ENCODE results near the gene PLCB4. TPM values are rescaled to one million over a fixed set of nuclear protein-coding genes. Genes with fewer than 3 reads are reported as not detected.

Gene PLCB4
- total RNA-seq, 1 experiment from 2014 or later: 12.6 TPM

GRCh38 chr20:9330151-9330550 lies 261.3 kb downstream of the PLCB4 start:
- TF ChIP-seq CTCF (IDR thresholded peaks at IDR 0.05): no peak
- TF ChIP-seq HMGA2 (CRISPR knock-in tag; IDR thresholded peaks at IDR 0.05): no peak
- TF ChIP-seq ETV6 (CRISPR knock-in tag; IDR thresholded peaks at IDR 0.05): no peak
- TF ChIP-seq GRHL2 (CRISPR knock-in tag; IDR thresholded peaks at IDR 0.05; ENCODE audit: insufficient replicate concordance, severe bottlenecking): no peak
- TF ChIP-seq, protein P1, sequence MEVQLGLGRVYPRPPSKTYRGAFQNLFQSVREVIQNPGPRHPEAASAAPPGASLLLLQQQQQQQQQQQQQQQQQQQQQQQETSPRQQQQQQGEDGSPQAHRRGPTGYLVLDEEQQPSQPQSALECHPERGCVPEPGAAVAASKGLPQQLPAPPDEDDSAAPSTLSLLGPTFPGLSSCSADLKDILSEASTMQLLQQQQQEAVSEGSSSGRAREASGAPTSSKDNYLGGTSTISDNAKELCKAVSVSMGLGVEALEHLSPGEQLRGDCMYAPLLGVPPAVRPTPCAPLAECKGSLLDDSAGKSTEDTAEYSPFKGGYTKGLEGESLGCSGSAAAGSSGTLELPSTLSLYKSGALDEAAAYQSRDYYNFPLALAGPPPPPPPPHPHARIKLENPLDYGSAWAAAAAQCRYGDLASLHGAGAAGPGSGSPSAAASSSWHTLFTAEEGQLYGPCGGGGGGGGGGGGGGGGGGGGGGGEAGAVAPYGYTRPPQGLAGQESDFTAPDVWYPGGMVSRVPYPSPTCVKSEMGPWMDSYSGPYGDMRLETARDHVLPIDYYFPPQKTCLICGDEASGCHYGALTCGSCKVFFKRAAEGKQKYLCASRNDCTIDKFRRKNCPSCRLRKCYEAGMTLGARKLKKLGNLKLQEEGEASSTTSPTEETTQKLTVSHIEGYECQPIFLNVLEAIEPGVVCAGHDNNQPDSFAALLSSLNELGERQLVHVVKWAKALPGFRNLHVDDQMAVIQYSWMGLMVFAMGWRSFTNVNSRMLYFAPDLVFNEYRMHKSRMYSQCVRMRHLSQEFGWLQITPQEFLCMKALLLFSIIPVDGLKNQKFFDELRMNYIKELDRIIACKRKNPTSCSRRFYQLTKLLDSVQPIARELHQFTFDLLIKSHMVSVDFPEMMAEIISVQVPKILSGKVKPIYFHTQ (CRISPR knock-in tag; IDR thresholded peaks at IDR 0.05): no peak
- no peak for TF ChIP-seq TP53 (CRISPR knock-in tag; IDR thresholded peaks at IDR 0.05)
- TF ChIP-seq ZNF232 (CRISPR knock-in tag; IDR thresholded peaks at IDR 0.05): no peak
- DNase-seq (ENCODE audit: low spot score) (no peak), ATAC-seq (no peak)
- no peaks in the 10 kb centered on the region for H3K27me3 Mint-ChIP-seq (ENCODE audit: low read depth)
- no peak overlapping the region for H3K27ac Mint-ChIP-seq
- CTCF ChIA-PET: interaction anchor here (0.6 kb wide), 1 partner anchor 324 kb away, joined by 3 read pairs; no protein-coding TSS in a partner anchor
- H3K4me3 Mint-ChIP-seq: no peak overlapping the region
- peaks cover 19% of the 10 kb centered on the region for H3K4me1 Mint-ChIP-seq
- H3K36me3 Mint-ChIP-seq: no peaks in the 10 kb centered on the region
- no peaks in the 10 kb centered on the region for H3K9me3 Mint-ChIP-seq
- POLR2A ChIA-PET: no interaction called here

GRCh38 chr20:9331707-9332435 lies 263.0 kb downstream of the PLCB4 start:
- no peak overlapping the region for H3K27ac Mint-ChIP-seq
- ChIA-PET POLR2A (no interaction called here), CTCF (interaction anchor here (0.5 to 2.0 kb wide), 5 partner anchors 8 to 478 kb away, joined by 3 to 9 read pairs (median 7); no protein-coding TSS in a partner anchor)
- no peaks in the 10 kb centered on the region for H3K36me3 Mint-ChIP-seq
- H3K4me3 Mint-ChIP-seq: no peak overlapping the region
- no peaks in the 10 kb centered on the region for H3K27me3 Mint-ChIP-seq (ENCODE audit: low read depth)
- ATAC-seq: peak; percentile 56
- no peak for DNase-seq (ENCODE audit: low spot score)
- H3K9me3 Mint-ChIP-seq: no peaks in the 10 kb centered on the region
- peaks cover 19% of the 10 kb centered on the region for H3K4me1 Mint-ChIP-seq
- TF ChIP-seq ESRRA (CRISPR knock-in tag; IDR thresholded peaks at IDR 0.05; ENCODE audit: borderline replicate concordance): no peak
- no peak for TF ChIP-seq GRHL2 (CRISPR knock-in tag; IDR thresholded peaks at IDR 0.05; ENCODE audit: insufficient replicate concordance, severe bottlenecking)
- TF ChIP-seq TEAD1 (CRISPR knock-in tag; IDR thresholded peaks at IDR 0.05): no peak
- TF ChIP-seq, protein P2, sequence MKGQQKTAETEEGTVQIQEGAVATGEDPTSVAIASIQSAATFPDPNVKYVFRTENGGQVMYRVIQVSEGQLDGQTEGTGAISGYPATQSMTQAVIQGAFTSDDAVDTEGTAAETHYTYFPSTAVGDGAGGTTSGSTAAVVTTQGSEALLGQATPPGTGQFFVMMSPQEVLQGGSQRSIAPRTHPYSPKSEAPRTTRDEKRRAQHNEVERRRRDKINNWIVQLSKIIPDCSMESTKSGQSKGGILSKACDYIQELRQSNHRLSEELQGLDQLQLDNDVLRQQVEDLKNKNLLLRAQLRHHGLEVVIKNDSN (CRISPR knock-in tag; IDR thresholded peaks at IDR 0.05): no peak
- TF ChIP-seq, protein P3, sequence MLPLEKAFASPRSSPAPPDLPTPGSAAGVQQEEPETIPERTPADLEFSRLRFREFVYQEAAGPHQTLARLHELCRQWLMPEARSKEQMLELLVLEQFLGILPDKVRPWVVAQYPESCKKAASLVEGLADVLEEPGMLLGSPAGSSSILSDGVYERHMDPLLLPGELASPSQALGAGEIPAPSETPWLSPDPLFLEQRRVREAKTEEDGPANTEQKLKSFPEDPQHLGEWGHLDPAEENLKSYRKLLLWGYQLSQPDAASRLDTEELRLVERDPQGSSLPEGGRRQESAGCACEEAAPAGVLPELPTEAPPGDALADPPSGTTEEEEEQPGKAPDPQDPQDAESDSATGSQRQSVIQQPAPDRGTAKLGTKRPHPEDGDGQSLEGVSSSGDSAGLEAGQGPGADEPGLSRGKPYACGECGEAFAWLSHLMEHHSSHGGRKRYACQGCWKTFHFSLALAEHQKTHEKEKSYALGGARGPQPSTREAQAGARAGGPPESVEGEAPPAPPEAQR (CRISPR knock-in tag; IDR thresholded peaks at IDR 0.05): no peak
- TF ChIP-seq, protein P4, sequence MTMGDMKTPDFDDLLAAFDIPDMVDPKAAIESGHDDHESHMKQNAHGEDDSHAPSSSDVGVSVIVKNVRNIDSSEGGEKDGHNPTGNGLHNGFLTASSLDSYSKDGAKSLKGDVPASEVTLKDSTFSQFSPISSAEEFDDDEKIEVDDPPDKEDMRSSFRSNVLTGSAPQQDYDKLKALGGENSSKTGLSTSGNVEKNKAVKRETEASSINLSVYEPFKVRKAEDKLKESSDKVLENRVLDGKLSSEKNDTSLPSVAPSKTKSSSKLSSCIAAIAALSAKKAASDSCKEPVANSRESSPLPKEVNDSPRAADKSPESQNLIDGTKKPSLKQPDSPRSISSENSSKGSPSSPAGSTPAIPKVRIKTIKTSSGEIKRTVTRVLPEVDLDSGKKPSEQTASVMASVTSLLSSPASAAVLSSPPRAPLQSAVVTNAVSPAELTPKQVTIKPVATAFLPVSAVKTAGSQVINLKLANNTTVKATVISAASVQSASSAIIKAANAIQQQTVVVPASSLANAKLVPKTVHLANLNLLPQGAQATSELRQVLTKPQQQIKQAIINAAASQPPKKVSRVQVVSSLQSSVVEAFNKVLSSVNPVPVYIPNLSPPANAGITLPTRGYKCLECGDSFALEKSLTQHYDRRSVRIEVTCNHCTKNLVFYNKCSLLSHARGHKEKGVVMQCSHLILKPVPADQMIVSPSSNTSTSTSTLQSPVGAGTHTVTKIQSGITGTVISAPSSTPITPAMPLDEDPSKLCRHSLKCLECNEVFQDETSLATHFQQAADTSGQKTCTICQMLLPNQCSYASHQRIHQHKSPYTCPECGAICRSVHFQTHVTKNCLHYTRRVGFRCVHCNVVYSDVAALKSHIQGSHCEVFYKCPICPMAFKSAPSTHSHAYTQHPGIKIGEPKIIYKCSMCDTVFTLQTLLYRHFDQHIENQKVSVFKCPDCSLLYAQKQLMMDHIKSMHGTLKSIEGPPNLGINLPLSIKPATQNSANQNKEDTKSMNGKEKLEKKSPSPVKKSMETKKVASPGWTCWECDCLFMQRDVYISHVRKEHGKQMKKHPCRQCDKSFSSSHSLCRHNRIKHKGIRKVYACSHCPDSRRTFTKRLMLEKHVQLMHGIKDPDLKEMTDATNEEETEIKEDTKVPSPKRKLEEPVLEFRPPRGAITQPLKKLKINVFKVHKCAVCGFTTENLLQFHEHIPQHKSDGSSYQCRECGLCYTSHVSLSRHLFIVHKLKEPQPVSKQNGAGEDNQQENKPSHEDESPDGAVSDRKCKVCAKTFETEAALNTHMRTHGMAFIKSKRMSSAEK (CRISPR knock-in tag; IDR thresholded peaks at IDR 0.05; ENCODE audit: borderline replicate concordance): no peak
- no peak for TF ChIP-seq ZNF396 (CRISPR knock-in tag; IDR thresholded peaks at IDR 0.05; ENCODE audit: borderline replicate concordance)
- no peak for TF ChIP-seq E2F5 (CRISPR knock-in tag; IDR thresholded peaks at IDR 0.05)
- TF ChIP-seq, protein P5, sequence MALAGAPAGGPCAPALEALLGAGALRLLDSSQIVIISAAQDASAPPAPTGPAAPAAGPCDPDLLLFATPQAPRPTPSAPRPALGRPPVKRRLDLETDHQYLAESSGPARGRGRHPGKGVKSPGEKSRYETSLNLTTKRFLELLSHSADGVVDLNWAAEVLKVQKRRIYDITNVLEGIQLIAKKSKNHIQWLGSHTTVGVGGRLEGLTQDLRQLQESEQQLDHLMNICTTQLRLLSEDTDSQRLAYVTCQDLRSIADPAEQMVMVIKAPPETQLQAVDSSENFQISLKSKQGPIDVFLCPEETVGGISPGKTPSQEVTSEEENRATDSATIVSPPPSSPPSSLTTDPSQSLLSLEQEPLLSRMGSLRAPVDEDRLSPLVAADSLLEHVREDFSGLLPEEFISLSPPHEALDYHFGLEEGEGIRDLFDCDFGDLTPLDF (CRISPR knock-in tag; IDR thresholded peaks at IDR 0.05): no peak
- TF ChIP-seq USF2 (CRISPR knock-in tag; IDR thresholded peaks at IDR 0.05): no peak
- no peak for TF ChIP-seq PREB (CRISPR knock-in tag; IDR thresholded peaks at IDR 0.05; ENCODE audit: borderline replicate concordance)

Data from WTC11 (cell line).